HG03432 (cell line): ENCODE measurements around the gene CCSER1.

Experiments used
- ATAC-seq: cut with Tn5 transposase; IDR thresholded peaks from one replicate; pipeline ENCODE4 v1.9.1; 2021; ENCODE audit warnings: mild to moderate bottlenecking, moderate library complexity; ENCODE audit not compliant: unreplicated experiment

Gene CCSER1

DNA sequence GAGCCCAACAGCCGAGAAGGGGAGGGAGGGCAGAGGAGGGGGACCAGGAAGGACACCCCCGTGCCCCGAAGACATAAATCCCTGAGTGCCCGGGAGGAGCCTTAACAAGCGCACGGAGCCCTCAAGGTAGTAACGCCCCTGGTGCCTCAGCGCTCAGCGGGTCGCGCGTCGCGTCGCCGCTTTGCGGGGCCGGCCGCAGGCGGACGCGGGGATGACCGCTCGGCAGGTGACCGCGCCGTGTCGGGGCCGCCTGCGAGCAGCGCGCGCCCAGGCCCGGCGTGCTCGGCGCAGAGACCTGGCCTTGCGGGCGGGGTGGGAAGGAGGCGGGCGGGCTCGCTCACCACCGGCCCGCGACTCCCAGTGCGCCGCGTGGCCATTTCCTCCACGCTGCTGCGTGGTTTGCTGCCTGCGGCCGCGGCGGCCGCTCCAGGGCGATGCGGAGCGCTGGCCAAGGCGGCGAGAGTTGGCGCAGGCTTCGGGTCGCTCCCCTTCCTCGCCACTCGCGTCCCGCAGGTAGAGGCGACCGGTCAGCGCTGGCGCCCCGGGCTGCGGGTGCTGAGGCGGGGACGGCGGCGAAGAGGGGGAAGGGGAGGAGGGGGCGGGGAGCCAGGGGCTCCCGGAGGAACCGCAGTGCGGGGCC, 632 bp downstream of the CCSER1 start:
- peak; percentile 32 for ATAC-seq

GRCh38 chr4:90128961-90129495, 1.8 kb downstream of the CCSER1 start:
- peak; percentile 14 for ATAC-seq

DNA sequence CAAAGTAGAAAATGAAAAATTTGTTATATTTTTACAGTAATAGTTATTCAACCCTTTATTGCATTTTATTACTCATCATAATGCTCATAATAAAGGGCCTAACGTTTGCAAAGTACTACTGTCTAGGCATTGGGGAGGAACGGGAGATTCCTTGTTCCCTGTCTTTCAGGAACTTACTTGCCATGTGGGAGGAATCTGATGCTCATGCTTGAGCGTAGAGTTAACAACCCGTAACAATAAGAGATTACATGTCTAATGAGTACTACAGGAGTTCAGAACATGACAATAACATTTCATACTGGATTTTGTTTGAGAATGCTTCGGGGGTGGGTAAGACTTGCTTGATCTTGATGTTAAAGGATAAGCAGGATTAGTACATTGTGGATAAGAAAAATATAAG, 2.9 kb downstream of the CCSER1 start:
- no peak for ATAC-seq

DNA sequence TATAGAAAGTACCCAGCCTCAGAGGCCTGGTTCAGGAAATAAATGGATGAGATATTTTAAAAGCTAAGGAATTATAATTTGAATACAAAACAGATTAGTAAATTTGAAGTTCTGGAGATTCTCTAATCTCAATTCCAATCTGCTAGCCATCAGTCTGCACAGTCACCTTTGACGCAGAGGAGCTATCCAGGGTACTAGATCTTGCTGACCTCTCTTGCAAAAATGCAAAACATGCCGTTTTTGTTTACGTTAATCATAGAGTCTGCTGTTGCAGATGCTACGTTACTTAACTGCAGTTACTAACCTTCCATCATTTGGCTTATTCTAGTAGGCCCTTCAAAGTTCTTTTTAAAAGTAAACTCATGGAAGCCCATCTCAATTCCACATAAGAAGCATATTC, 10.4 kb downstream of the CCSER1 start:
- no peak for ATAC-seq

DNA sequence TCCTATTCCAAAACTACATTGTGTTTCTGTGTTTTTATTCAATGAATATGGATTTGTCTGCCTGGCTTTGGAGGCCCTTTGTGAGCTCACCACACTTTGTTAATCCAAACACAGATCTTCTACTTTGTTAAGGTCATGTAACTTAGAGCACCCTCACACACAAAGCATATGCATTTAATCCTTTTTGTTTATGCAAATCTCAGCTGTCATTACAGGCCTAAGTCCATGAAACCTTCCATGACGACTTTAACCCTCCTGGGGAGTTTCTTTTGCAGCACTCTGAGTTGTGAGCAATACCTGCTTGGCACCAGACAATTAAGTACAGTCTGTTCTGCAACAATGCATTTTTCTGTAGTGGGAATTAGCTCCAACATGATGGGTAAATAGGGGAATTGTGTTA, 14.9 kb downstream of the CCSER1 start:
- no peak for ATAC-seq

DNA sequence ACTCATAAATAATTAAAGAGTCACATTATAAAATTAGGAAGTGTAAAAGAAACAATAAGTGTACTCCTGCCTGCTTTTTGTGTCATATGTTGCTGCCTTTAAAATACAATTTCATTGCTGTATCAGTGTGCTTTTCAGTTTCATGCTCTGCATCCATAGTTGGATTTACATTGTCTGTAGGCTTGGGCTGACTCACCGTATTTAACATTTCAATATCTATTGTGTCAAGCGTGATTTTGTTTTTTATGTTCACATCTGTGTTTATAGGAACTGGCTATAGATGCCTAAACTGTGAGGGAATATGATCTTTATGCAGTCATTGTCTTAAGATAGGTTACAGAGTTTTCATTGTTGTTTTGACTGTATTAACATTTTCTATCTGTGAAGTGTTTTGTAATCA, 18.1 kb downstream of the CCSER1 start:
- ATAC-seq = no peak

DNA sequence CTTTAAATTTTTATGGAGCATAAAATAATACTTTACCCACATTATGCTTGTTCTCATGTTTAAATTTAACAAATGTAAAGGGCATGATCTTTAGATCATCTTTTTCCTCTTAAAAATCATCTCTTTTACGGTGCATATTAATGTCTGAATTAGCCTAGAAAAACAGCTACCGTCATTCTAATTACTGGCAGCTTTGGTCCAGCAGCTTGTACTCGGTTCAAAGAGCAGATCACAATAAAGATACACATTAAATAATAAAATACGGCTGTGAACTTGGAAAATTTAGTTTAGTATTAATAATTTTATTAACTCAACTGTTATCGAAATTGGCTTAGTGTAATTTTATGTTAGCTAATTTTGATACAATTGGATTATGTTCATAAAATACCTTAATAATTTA, 19.1 kb downstream of the CCSER1 start:
- no peak for ATAC-seq

- ATAC-seq = no peak
Measured at GRCh38 chr4:90148574-90149148, 21.5 kb downstream of the CCSER1 start.

DNA sequence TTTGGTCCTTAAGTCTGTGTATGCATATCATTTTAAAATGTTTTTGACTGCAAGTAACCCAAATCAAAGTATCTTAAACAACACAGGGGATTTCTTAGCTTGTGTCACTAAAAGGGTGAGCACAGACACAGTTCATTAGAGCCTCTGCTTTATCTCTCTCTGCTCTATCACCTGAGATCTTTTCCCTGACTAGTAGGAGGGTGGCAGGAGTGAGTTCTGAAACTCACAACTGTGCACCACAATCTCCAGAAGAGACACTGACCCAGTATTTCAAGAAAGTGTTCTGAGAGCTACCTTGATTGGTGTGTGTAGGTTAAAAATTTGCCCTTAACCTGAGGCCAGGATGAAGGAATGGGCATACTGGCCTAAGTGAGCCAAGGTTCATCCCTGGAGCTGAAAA, 24.8 kb downstream of the CCSER1 start:
- ATAC-seq = no peak

- ATAC-seq = no peak
Measured at GRCh38 chr4:90159193-90159592, 32.0 kb downstream of the CCSER1 start.

GRCh38 chr4:90160044-90160443, 32.9 kb downstream of the CCSER1 start:
- ATAC-seq = no peak

DNA sequence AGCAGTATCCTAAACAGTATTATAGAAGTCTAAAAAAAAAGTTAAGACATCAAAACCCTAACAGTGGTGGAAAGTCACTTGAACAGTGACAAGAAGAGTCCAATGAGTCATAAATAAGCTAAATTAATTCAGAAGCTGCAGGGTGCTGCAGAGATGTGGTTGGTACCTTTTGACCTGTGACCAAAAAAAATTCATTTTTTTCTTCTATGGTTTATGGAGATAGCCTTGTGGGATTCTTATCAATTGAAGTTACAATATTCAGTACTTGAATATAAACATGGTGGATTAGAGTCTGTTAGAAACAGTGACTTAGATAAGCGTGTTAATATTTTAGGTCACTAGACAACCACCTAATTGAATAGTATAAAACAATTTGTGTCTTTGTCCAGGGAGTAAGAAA, 35.4 kb downstream of the CCSER1 start:
- ATAC-seq = no peak

DNA sequence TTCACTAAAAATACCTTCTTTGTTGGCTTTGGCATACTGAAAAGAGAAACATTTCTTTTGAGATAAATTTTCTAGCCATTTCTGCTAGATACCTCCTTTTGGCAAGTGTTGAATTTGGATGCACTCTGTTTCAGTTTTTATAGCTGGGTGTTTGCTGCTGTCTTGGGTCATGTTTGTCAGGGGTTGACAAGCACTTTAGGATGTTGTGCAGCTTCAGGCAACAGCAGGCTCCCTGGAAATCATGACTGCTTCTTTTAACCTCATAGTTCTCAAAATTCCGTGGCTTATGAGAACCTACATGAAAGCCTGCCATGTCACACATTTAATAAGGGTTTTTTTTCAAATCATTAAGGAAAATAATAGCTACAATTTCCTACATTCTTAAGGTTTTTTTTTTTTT, 36.7 kb downstream of the CCSER1 start:
- ATAC-seq = no peak

DNA sequence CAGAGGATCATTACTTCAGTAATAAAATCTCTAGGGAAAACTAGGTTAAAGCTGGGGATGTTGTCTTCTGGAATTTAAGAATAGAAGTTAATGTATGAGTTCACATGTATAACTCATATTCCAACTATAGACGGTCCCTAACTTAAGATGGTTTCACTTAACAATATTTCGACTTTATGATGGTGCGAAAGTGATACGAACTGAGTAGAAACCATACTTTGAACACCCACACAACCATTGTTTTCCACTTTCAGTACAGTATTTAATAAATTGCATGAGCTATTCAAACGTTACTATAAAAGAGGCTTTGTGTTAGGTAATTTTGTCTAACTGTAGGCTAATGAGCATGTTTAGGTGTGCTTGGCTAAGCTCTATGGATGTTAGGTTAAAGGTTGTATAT, 38.7 kb downstream of the CCSER1 start:
- ATAC-seq = peak; percentile 99

DNA sequence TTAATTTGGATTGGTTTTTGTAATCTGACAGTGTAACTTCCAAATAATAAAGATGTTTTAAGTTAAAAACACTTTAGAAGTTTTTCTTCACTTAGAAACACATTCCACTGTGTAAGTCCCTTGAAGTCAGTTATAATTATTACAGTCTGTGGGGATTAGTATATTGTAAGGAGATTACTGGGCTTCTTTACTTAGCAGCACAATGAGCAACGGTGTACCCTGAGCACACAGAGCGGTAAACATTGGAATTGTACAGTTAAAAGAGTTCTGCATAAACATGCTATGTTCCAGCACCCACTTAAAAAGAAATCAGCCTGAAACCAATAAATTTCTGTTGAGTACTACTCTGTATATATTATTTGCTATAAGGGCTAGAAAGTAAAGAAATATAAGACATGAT, 44.3 kb downstream of the CCSER1 start:
- no peak for ATAC-seq

DNA sequence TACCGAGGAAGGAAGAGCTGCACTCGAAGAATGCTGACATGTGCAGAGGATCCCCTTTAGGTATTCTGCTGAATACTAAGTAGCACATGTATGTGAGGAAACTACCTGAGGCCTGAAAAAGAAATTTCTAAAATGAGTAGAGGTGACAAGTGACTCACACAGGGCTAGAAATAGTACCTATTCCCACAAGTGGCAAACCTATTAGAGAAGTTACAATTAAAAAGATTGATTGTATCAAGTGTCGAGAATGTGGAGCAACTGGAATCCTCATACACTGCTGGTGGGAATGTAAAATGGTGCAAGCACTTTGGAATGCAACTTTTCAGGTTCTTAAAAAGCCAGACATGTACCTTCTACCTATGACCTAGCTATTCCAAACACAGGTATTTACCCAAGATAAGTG, 47.4 kb downstream of the CCSER1 start:
- no peak for ATAC-seq

DNA sequence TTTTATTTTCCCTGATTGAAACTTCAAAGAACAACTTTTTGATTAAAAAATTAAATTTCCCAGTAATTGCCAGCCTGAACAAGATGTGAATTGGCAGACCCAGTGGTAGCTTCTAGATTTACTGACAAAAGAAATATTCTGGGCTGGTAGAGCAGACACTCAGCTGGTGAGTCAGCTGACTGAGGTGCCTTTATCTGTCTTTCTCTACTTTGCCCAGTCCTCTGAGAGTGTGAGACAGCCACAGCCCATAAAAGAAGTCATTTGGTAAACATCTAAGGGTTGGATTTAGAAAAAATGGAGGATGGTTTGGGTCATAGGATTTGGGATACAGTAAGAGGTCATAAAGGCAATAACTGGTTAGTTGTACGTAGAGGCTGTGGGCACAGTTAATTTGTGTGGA, 54.5 kb downstream of the CCSER1 start:
- no peak for ATAC-seq

DNA sequence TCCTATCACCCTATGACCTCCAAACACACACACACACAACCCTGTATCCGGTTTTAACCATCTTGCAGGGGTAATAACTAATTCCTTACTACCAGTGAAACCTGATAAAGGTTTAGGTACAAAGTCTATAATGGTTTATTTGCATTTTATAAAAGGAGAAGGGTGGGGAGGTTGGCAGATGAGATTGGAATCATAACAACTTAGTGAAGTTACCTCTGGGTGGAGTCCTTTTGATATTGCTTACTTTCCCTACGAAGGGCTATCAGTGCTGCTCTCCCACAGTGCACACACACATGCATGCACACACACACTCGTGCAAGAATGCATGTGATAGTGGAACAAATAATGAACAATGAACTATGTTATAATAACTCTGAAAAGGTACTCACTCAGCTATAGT, 56.1 kb downstream of the CCSER1 start:
- no peak for ATAC-seq

DNA sequence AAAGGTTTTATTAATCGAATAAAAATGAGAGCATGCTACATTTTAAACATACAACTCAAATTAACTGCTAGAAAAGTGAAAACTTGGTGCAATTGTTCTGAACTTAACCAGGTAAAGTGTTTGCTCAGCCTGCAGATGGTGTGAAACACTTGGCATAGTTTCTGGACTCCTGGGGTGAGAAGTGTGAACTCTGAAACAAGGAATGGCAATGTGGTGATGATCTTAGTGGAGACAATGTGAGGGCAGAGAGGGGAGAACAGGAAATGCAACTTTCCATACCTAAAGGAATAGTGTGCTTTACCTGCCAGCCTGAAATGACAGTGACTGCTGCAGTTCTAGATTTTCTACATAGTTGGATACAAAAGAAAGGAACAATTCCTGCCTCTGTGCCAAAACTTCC, 57.4 kb downstream of the CCSER1 start:
- ATAC-seq = no peak

DNA sequence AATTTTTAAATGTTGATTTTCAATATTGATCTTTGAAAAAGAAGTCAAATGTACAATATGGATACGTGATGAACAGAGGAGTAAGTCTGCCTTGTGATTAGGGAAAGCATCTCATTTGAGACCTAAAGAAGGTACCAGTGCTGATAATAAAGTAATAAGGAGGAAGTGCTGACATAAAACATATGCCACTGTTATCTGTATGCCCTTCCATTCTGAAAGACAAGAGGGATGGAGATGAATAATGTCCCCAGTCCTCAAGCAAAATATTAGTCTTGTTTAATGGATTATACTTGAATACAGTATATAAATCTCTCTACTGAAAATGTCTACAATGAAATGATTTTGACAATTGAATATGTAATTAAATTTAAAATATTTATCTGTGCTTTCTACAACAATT, 58.2 kb downstream of the CCSER1 start:
- no peak for ATAC-seq

- ATAC-seq = no peak
Measured at GRCh38 chr4:90186229-90186628, 59.0 kb downstream of the CCSER1 start.

GRCh38 chr4:90187148-90187884, 60.1 kb downstream of the CCSER1 start:
- no peak for ATAC-seq
